ENCODE data around the gene ACSF3.

The ACSF3 gene

GRCh38 chr16:89095491-89095951, 1.9 kb downstream of the ACSF3 start:
- no peak for DNase-seq (ENCODE audit: low spot score)

GRCh38 chr16:89096042-89096717, 2.5 kb downstream of the ACSF3 start:
- DNase-seq (ENCODE audit: low spot score) = no peak

GRCh38 chr16:89096768-89097391, 3.2 kb downstream of the ACSF3 start:
- no peak for DNase-seq (ENCODE audit: low spot score)

- DNase-seq (ENCODE audit: low spot score) = no peak
These were observed 3.7 kb downstream of the ACSF3 start for GRCh38 chr16:89097392-89097772.

GRCh38 chr16:89098767-89099430, 5.2 kb downstream of the ACSF3 start:
- DNase-seq (ENCODE audit: low spot score) = no peak

- no peak for DNase-seq (ENCODE audit: low spot score)
These were observed 6.3 kb downstream of the ACSF3 start for GRCh38 chr16:89099905-89100304.

GRCh38 chr16:89100601-89101302, 7.1 kb downstream of the ACSF3 start:
- DNase-seq (ENCODE audit: low spot score) = no peak

- DNase-seq (ENCODE audit: low spot score) = no peak
These were observed 7.8 kb downstream of the ACSF3 start for GRCh38 chr16:89101303-89102040.

GRCh38 chr16:89102041-89102471, 8.4 kb downstream of the ACSF3 start:
- no peak for DNase-seq (ENCODE audit: low spot score)

GRCh38 chr16:89102481-89103073, 8.9 kb downstream of the ACSF3 start:
- DNase-seq (ENCODE audit: low spot score) = no peak

- DNase-seq (ENCODE audit: low spot score) = no peak
These were observed 9.5 kb downstream of the ACSF3 start for GRCh38 chr16:89103156-89103555.

- DNase-seq (ENCODE audit: low spot score) = no peak
These were observed 10.1 kb downstream of the ACSF3 start for GRCh38 chr16:89103781-89104180.

- DNase-seq (ENCODE audit: low spot score) = no peak
These were observed 10.7 kb downstream of the ACSF3 start for GRCh38 chr16:89104303-89104702.

GRCh38 chr16:89104930-89105571, 11.4 kb downstream of the ACSF3 start:
- DNase-seq (ENCODE audit: low spot score) = no peak

- no peak for DNase-seq (ENCODE audit: low spot score)
These were observed 12.0 kb downstream of the ACSF3 start for GRCh38 chr16:89105599-89106151.

GRCh38 chr16:89106533-89107202, 13.0 kb downstream of the ACSF3 start:
- no peak for DNase-seq (ENCODE audit: low spot score)

GRCh38 chr16:89107203-89107582, 13.5 kb downstream of the ACSF3 start:
- no peak for DNase-seq (ENCODE audit: low spot score)

GRCh38 chr16:89108416-89108815, 14.8 kb downstream of the ACSF3 start:
- DNase-seq (ENCODE audit: low spot score) = no peak

- no peak for DNase-seq (ENCODE audit: low spot score)
These were observed 17.0 kb downstream of the ACSF3 start for GRCh38 chr16:89110641-89111040.

GRCh38 chr16:89111263-89111662, 17.6 kb downstream of the ACSF3 start:
- no peak for DNase-seq (ENCODE audit: low spot score)

Measured in D341Med (cell line).